B cell (primary cell): ENCODE measurements around the gene MATN1. TPM values are rescaled to one million over a fixed set of nuclear protein-coding genes. Genes with fewer than 3 reads are reported as not detected.

Experiments used
- ATAC-seq: fragments of 200-7000 bp; cut with Tn5 transposase; one replicate; pipeline ENCODE4 v1.10.0; 2021; ENCODE audit warnings: low read depth, mild to moderate bottlenecking, moderate number of reproducible peaks, moderate library complexity
- CTCF ChIA-PET: fragments of 350-600 bp; sonication (Branson Sonifier 250); formaldehyde crosslinking; loops from one replicate; lab custom pipeline; 2021; ENCODE audit warnings: antibody characterized with exemption, inconsistent platforms; lab: Charles Lee
- POLR2A ChIA-PET: fragments of 350-600 bp; sonication (Branson Sonifier 250); formaldehyde crosslinking; loops from one replicate; lab custom pipeline; 2021; ENCODE audit warnings: antibody characterized with exemption; lab: Charles Lee
- DNase-seq: peaks from one replicate; pipeline ENCODE4 v3.0.0; 2013
- H2AFZ ChIP-seq: 2 replicates; pipeline ENCODE4 v1.6.1; 2012; ENCODE audit warnings: mild to moderate bottlenecking, low read depth, low read length; ENCODE audit not compliant: insufficient read depth, poor library complexity, severe bottlenecking
- H3K27ac ChIP-seq, 2 donors: 1 replicate in 1 of 2; 2 replicates in 1 of 2; pipeline ENCODE4 v1.5.1; 2012 to 2013; ENCODE audit warnings: low read length in 2 of 2, mild to moderate bottlenecking in 2 of 2, moderate library complexity in 1 of 2
- H3K27me3 ChIP-seq, 4 experiments: fragments of 200-600 bp in 1 of 4; sonication (generic) in 1 of 4; replicated peaks in 1 of 4; 1 replicate in 2 of 4; 2 replicates in 2 of 4; pipeline versions ENCODE4 v1.6.1 to v1.7.0; 2013 to 2016; ENCODE audit warnings: low read length in 3 of 4, mild to moderate bottlenecking in 2 of 4, mixed read lengths in 1 of 4, moderate library complexity in 1 of 4; ENCODE audit not compliant: insufficient read depth in 4 of 4, control insufficient read depth in 3 of 4; ENCODE audit errors: control extremely low read depth in 1 of 4
- H3K36me3 ChIP-seq, 2 experiments: replicated peaks in 1 of 2; 1 replicate in 1 of 2; 2 replicates in 1 of 2; pipeline versions ENCODE4 v1.6.1 to v1.7.1; 2013; ENCODE audit warnings: low read length in 1 of 2; ENCODE audit not compliant: insufficient read depth in 2 of 2, control insufficient read depth in 1 of 2; ENCODE audit errors: control extremely low read depth in 1 of 2, extremely low read depth in 1 of 2
- H3K4me1 ChIP-seq, 2 donors: fragments of 200-600 bp in 1 of 2; sonication (generic) in 1 of 2; 1 replicate in 1 of 2; 2 replicates in 1 of 2; pipeline versions ENCODE4 v1.5.1 to v1.6.1; 2013 to 2017; ENCODE audit warnings: low read length in 2 of 2; ENCODE audit not compliant: control insufficient read depth in 2 of 2, insufficient read depth in 2 of 2
- H3K4me2 ChIP-seq: replicated peaks from 2 replicates; pipeline ENCODE3; 2012; ENCODE audit warnings: mild to moderate bottlenecking, low read depth, low read length; ENCODE audit not compliant: poor library complexity, severe bottlenecking
- H3K4me3 ChIP-seq, 5 experiments: fragments of 200-600 bp in 1 of 5; sonication (generic) in 1 of 5; 1 replicate in 3 of 5; 2 replicates in 2 of 5; pipeline versions ENCODE4 v1.5.1 to v1.7.0; 2011 to 2016; ENCODE audit warnings: low read length in 4 of 5, mild to moderate bottlenecking in 4 of 5, low read depth in 2 of 5, control low read depth in 1 of 5, moderate library complexity in 1 of 5; ENCODE audit not compliant: insufficient read depth in 1 of 5; ENCODE audit errors: control extremely low read depth in 1 of 5, extremely low read depth in 1 of 5
- H3K79me2 ChIP-seq: fragments of 200-600 bp; sonication (generic); one replicate; pipeline ENCODE4 v1.6.0; 2016; ENCODE audit warnings: low read length; ENCODE audit not compliant: control insufficient read depth, insufficient read depth
- H3K9ac ChIP-seq: fragments of 200-600 bp; sonication (generic); 2 replicates; pipeline ENCODE4 v1.6.1; 2017; ENCODE audit warnings: mild to moderate bottlenecking, low read length, moderate library complexity
- H3K9me3 ChIP-seq, 3 donors: one replicate each; pipeline versions ENCODE4 v1.6.1 to v1.7.1; 2013; ENCODE audit warnings: low read length in 2 of 3; ENCODE audit not compliant: control insufficient read depth in 2 of 3, insufficient read depth in 1 of 3; ENCODE audit errors: control extremely low read depth in 1 of 3
- H4K20me1 ChIP-seq: 2 replicates; pipeline ENCODE4 v1.6.0; 2012; ENCODE audit warnings: mild to moderate bottlenecking, low read length; ENCODE audit not compliant: insufficient read depth, control insufficient read depth, poor library complexity, severe bottlenecking
- H3K27ac Mint-ChIP-seq: one replicate; pipeline ENCODE4 v1.8.0; 2021; ENCODE audit warnings: mixed read lengths
- H3K27me3 Mint-ChIP-seq: one replicate; pipeline ENCODE4 v1.8.0; 2021; ENCODE audit warnings: mixed read lengths
- H3K4me1 Mint-ChIP-seq: one replicate; pipeline ENCODE4 v1.8.0; 2021; ENCODE audit warnings: mixed read lengths
- H3K4me3 Mint-ChIP-seq: one replicate; pipeline ENCODE4 v1.8.0; 2021; ENCODE audit warnings: mixed read lengths
- H3K9me3 Mint-ChIP-seq: one replicate; pipeline ENCODE4 v1.8.0; 2022; ENCODE audit warnings: mixed read lengths; ENCODE audit not compliant: insufficient read depth
- CTCF ChIP-seq: fragments of 200-600 bp; IDR thresholded peaks from one replicate; pipeline ENCODE4 v1.8.0; 2022; ENCODE audit warnings: antibody characterized with exemption, mild to moderate bottlenecking
- EZH2 ChIP-seq: IDR thresholded peaks from 2 replicates; pipeline ENCODE4 v1.6.1; 2012; ENCODE audit warnings: borderline replicate concordance, low read depth, mild to moderate bottlenecking, moderate library complexity, low read length; ENCODE audit not compliant: insufficient read depth, poor library complexity, severe bottlenecking
- WGBS: methylation state at CpG from one replicate; pipeline ENCODE4 v1.1.5; 2013; ENCODE audit warnings: missing lambda C conversion rate; ENCODE audit not compliant: insufficient coverage; 5-methylcytosine and 5-hydroxymethylcytosine counted together
- intact Hi-C: fragments of 100-400 bp; cut with micrococcal nuclease; formaldehyde crosslinking; loops from one replicate; pipeline ENCODE4 v1.10.0; 2022
- polyA plus RNA-seq: library from polyadenylated mRNA; depleted of rRNA; stranded (reverse); fragments of >200 nt; gene quantifications from 2 replicates; pipeline ENCODE4 v1.2.3, GENCODE V29; 2012
- small RNA-seq: library from RNA; depleted of rRNA; stranded (forward); fragments of <200 nt; gene quantifications from one replicate; pipeline ENCODE3, GENCODE V24; 2012; ENCODE audit warnings: low replicate concordance, low read depth; ENCODE audit not compliant: insufficient read length
- total RNA-seq, 2 donors: library from RNA; stranded (reverse); fragments of 120-200 nt in 1 of 2; gene quantifications; 1 replicate in 1 of 2; 2 replicates in 1 of 2; pipeline versions ENCODE4 v1.2.3 to v1.2.4, GENCODE V29; 2013 to 2022

MATN1 gene
- total and polyA plus RNA-seq, 2 donors (not counting 1 experiment from before 2014, with no cell fraction given), result 2.5 to 3.2 TPM

- no peak for ATAC-seq
- H3K27ac Mint-ChIP-seq, result no peak overlapping the region
- intact Hi-C loops, result no loop called here
- Histone ChIP-seq H3K4me1 (no peaks in the 10 kb centered on the region), H4K20me1 (no peaks in the 10 kb centered on the region), H3K27ac (no peak overlapping the region), H3K27me3 (peaks cover 0 to 6% (median 0%) of the 10 kb centered on the region in 4 experiments), H3K9ac (no peak overlapping the region), H3K9me3 (peaks cover 0 to under 1% (median 0%) of the 10 kb centered on the region in 3 donors), H3K79me2 (no peaks in the 10 kb centered on the region), H3K4me2 (no peak overlapping the region), H3K4me3 (no peak overlapping the region), H2AFZ (no peak overlapping the region), H3K36me3 (no peaks in the 10 kb centered on the region)
- peaks cover 5% of the 10 kb centered on the region for H3K27me3 Mint-ChIP-seq
- TF ChIP-seq EZH2 (no peak), CTCF (no peak)
- WGBS, result 76% methylated on average over 9 of the region's 9 CpGs
- ChIA-PET CTCF (no interaction called here), POLR2A (no interaction called here)
- no peak overlapping the region for H3K4me3 Mint-ChIP-seq
- H3K4me1 Mint-ChIP-seq, result no peaks in the 10 kb centered on the region
- DNase-seq, result no peak
- no peaks in the 10 kb centered on the region for H3K9me3 Mint-ChIP-seq
These were observed 61.0 kb downstream of the MATN1 start for GRCh38 chr1:30662291-30662840.

GRCh38 chr1:30661311-30661710, 62.1 kb downstream of the MATN1 start:
- H3K4me1 ChIP-seq, result no peaks in the 10 kb centered on the region
- H3K36me3 ChIP-seq, result no peaks in the 10 kb centered on the region
- ChIA-PET CTCF (no interaction called here), POLR2A (no interaction called here)
- DNase-seq (no peak), ATAC-seq (no peak)
- H3K4me3 Mint-ChIP-seq, result no peak overlapping the region
- no peaks in the 10 kb centered on the region for H4K20me1 ChIP-seq
- no peaks in the 10 kb centered on the region for H3K79me2 ChIP-seq
- H3K9me3 Mint-ChIP-seq, result no peaks in the 10 kb centered on the region
- no peak overlapping the region for H3K27ac ChIP-seq
- TF ChIP-seq CTCF (no peak), EZH2 (no peak)
- no peak overlapping the region for H3K4me3 ChIP-seq
- H3K9me3 ChIP-seq, result peaks cover 0 to 4% (median 0%) of the 10 kb centered on the region in 3 donors
- H3K27ac Mint-ChIP-seq, result no peak overlapping the region
- H3K4me1 Mint-ChIP-seq, result no peaks in the 10 kb centered on the region
- H2AFZ ChIP-seq, result no peak overlapping the region
- H3K27me3 ChIP-seq, result peaks cover 0 to 9% (median 0%) of the 10 kb centered on the region in 4 experiments
- WGBS, result 82% methylated on average over 10 of the region's 10 CpGs
- intact Hi-C loops, result no loop called here
- H3K27me3 Mint-ChIP-seq, result peaks cover 5% of the 10 kb centered on the region
- H3K4me2 ChIP-seq, result no peak overlapping the region
- H3K9ac ChIP-seq, result no peak overlapping the region

Small RNA genes lying within 50 kb of the gene (small RNA-seq; reads per million reads assigned to genes)
- not detected for gene MIR4420

Other genes with a start within 250 kb of the MATN1 start
- 1,351 and 1,384 TPM in 2 replicates for gene LAPTM5, start 34.2 kb upstream of the MATN1 start, total RNA-seq
- gene LAPTM5, start 34.2 kb upstream of the MATN1 start, polyA plus RNA-seq, result 1,519 and 1,571 TPM in 2 replicates
- gene SDC3, start 185.2 kb upstream of the MATN1 start, total RNA-seq, result 4.4 and 4.6 TPM in 2 replicates
- gene SDC3, start 185.2 kb upstream of the MATN1 start, polyA plus RNA-seq, result 0.10 and 0.30 TPM in 2 replicates